Bronchial epithelial cell (primary cell): Measurements from ENCODE around the gene ABL1. TPM values are rescaled to one million over a fixed set of nuclear protein-coding genes. Genes with fewer than 3 reads are reported as not detected.

Experiments used
- DNase-seq: peaks from one replicate; pipeline ENCODE4 v3.0.0-alpha.2; 2010; ENCODE audit warnings: low read depth
- FAIRE-seq: peaks from 2 replicates; lab custom pipeline; 2011; peaks lifted over from hg19 to GRCh38; lab: Jason Lieb, UNC
- H3K27me3 ChIP-seq: 2 replicates; pipeline ENCODE4 v1.5.1; 2011; ENCODE audit warnings: low read length; ENCODE audit not compliant: control insufficient read depth, insufficient read depth
- H3K36me3 ChIP-seq: 2 replicates; pipeline ENCODE4 v1.5.1; 2011; ENCODE audit warnings: low read length; ENCODE audit not compliant: control insufficient read depth, insufficient read depth
- H3K4me3 ChIP-seq: 2 replicates; pipeline ENCODE4 v1.5.1; 2011; ENCODE audit warnings: mild to moderate bottlenecking, low read depth, low read length, control low read depth
- total RNA-seq: library from RNA; depleted of rRNA; stranded (reverse); fragments of >200 nt; gene quantifications from 2 replicates; pipeline ENCODE4 v1.2.1, GENCODE V29; 2014
- TF ChIP-seq, protein P1 (sequence below): IDR thresholded peaks from 2 replicates; pipeline ENCODE4 v1.5.1; 2011; ENCODE audit warnings: mild to moderate bottlenecking, moderate library complexity, low read length, control low read depth, inconsistent platforms; ENCODE audit not compliant: insufficient read depth, severe bottlenecking

Gene ABL1
- total RNA-seq, 1 donor from 2014 or later, result 17.6 TPM

- TF ChIP-seq, protein P1, sequence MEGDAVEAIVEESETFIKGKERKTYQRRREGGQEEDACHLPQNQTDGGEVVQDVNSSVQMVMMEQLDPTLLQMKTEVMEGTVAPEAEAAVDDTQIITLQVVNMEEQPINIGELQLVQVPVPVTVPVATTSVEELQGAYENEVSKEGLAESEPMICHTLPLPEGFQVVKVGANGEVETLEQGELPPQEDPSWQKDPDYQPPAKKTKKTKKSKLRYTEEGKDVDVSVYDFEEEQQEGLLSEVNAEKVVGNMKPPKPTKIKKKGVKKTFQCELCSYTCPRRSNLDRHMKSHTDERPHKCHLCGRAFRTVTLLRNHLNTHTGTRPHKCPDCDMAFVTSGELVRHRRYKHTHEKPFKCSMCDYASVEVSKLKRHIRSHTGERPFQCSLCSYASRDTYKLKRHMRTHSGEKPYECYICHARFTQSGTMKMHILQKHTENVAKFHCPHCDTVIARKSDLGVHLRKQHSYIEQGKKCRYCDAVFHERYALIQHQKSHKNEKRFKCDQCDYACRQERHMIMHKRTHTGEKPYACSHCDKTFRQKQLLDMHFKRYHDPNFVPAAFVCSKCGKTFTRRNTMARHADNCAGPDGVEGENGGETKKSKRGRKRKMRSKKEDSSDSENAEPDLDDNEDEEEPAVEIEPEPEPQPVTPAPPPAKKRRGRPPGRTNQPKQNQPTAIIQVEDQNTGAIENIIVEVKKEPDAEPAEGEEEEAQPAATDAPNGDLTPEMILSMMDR, result no peak
- no peak for DNase-seq
Measured at GRCh38 chr9:130894546-130894945, 59.5 kb downstream of the ABL1 start.

GRCh38 chr9:130895038-130895437 lies 60.0 kb downstream of the ABL1 start:
- TF ChIP-seq, protein P1, result no peak
- no peak overlapping the region for H3K4me3 ChIP-seq
- peaks cover 8% of the 10 kb centered on the region for H3K27me3 ChIP-seq
- peaks cover 2% of the 10 kb centered on the region for H3K36me3 ChIP-seq
- DNase-seq (no peak), FAIRE-seq (no peak)

More at GRCh38 chr9:130894546-130894945, 59.5 kb downstream of the ABL1 start:
- peaks cover 2% of the 10 kb centered on the region for H3K36me3 ChIP-seq
- H3K27me3 ChIP-seq, result peaks cover 7% of the 10 kb centered on the region
- FAIRE-seq, result no peak
- no peak overlapping the region for H3K4me3 ChIP-seq

DNA sequence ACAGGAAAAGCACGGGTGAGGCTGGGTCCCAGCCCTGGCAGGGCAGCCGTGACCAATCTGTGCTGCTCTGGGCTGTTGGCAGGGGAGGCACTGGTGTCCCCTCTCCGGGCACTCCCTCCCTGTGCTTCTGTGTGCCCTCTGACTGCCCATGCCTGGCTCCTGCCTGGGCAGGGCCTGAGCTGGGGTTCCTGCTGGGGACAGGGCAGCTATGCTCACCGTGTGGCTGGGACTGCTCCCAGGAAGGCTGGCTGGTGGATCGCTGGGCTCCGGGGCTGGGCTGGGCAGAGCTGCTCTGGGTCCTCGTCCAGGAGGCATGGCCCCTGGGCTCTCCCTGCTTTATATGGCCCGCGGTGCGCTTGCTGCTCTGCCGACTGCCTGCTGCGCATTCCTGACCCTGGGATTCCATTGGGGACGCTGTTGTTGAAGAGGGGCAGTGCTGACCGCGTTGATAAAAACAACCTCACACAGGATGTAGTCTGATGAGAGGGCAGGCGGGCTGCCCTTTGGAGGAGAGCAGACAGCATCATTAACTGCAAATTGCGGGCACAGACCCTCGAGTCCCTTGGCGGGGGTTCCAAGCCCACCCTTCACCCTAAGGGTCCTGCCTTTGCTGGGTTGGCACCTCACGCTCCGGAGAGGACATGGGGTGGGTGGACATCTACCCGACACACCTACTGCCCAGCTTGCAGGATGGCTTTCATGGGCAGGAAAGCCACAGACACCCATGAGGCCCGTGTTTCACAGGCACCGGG lies 60.6 kb downstream of the ABL1 start:
- TF ChIP-seq, protein P1, result no peak
- FAIRE-seq, result no peak
- no peaks in the 10 kb centered on the region for H3K36me3 ChIP-seq
- H3K4me3 ChIP-seq, result no peak overlapping the region
- no peak for DNase-seq
- H3K27me3 ChIP-seq, result peaks cover 11% of the 10 kb centered on the region

GRCh38 chr9:130896233-130897014 lies 61.4 kb downstream of the ABL1 start, which contains the start of gene QRFP:
QRFP (minus strand) TSS chr9:130896812; CDS start chr9:130893838, 2,974 bp downstream.
- DNase-seq, result no peak
- Histone ChIP-seq H3K27me3 (peaks cover 11% of the 10 kb centered on the region), H3K4me3 (no peak within 1 kb of the TSS), H3K36me3 (no peaks in the 10 kb centered on the region)
- TF ChIP-seq, protein P1, result peak; percentile 19
- no peak for FAIRE-seq

GRCh38 chr9:130897105-130897751 lies 62.2 kb downstream of the ABL1 start:
- H3K27me3 ChIP-seq, result peaks cover 11% of the 10 kb centered on the region
- no peak overlapping the region for H3K4me3 ChIP-seq
- no peaks in the 10 kb centered on the region for H3K36me3 ChIP-seq
- FAIRE-seq (no peak), DNase-seq (no peak)
- TF ChIP-seq, protein P1, result no peak
